Dendritic cell treated with granulocyte-macrophage colony-stimulating factor and Interleukin-4, amounts not matched to agents 40 ng/mL and 50 ng/mL, for 4 days (primary cell): ENCODE data around the gene BAHCC1.
A peak's percentile ranks its signal among the peaks of the same experiment; 100 is the strongest.

Experiments
- H3K27ac Mint-ChIP-seq: one replicate; pipeline ENCODE4 v1.8.0; 2022; ENCODE audit warnings: mild to moderate bottlenecking, mixed read lengths
- H3K27me3 Mint-ChIP-seq: one replicate; pipeline ENCODE4 v1.8.0; 2022; ENCODE audit warnings: mild to moderate bottlenecking, mixed read lengths
- H3K36me3 Mint-ChIP-seq: one replicate; pipeline ENCODE4 v1.8.0; 2022; ENCODE audit warnings: low read depth, mixed read lengths
- H3K4me1 Mint-ChIP-seq: one replicate; pipeline ENCODE4 v1.8.0; 2022; ENCODE audit warnings: low read depth, mixed read lengths
- H3K4me3 Mint-ChIP-seq: one replicate; pipeline ENCODE4 v1.8.0; 2022; ENCODE audit warnings: mild to moderate bottlenecking, moderate library complexity, mixed read lengths
- H3K9me3 Mint-ChIP-seq: one replicate; pipeline ENCODE4 v1.8.0; 2022; ENCODE audit warnings: mixed read lengths
- intact Hi-C: fragments of 100-400 bp; cut with micrococcal nuclease; formaldehyde crosslinking; loops from one replicate; pipeline ENCODE4 v1.15.0; 2022

BAHCC1 gene

GRCh38 chr17:81401723-81402529 is 6.7 kb downstream of the BAHCC1 start:
- H3K36me3 Mint-ChIP-seq = peaks cover 43% of the 10 kb centered on the region
- H3K4me1 Mint-ChIP-seq = peaks cover 48% of the 10 kb centered on the region
- H3K9me3 Mint-ChIP-seq = no peaks in the 10 kb centered on the region
- peak overlapping the region; percentile 85 for H3K4me3 Mint-ChIP-seq
- H3K27ac Mint-ChIP-seq = peak overlapping the region; percentile 95
- H3K27me3 Mint-ChIP-seq = peaks cover 11% of the 10 kb centered on the region
- intact Hi-C loops = loop anchor here (5.0 kb wide), 1 partner anchor 80 kb away; no protein-coding TSS in a partner anchor

DNA sequence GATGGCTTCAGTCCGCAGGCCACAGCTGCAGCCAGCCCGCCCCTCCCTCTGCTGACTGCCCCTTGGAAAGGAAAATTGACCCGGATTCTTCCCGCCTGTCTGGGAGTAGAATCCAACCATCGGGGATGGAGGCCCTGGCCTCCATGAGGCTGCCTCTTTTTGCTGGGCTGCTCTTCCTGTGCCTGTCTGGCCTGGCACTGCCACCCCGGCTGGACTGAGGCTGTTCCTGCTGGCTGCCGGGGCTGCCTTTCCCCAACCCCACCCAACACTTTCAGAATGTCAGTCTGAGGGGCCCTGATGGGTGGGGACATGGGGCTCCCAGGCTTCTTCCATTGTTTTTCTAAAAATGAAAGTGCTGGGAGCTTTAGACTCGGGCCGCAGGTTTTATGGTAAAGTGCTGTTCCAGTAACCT is 7.3 kb downstream of the BAHCC1 start:
- peaks cover 47% of the 10 kb centered on the region for H3K36me3 Mint-ChIP-seq
- intact Hi-C loops = loop anchor here (5.0 kb wide), 1 partner anchor 80 kb away; no protein-coding TSS in a partner anchor
- H3K4me3 Mint-ChIP-seq = no peak overlapping the region
- peaks cover 15% of the 10 kb centered on the region for H3K27me3 Mint-ChIP-seq
- peaks cover 54% of the 10 kb centered on the region for H3K4me1 Mint-ChIP-seq
- H3K9me3 Mint-ChIP-seq = no peaks in the 10 kb centered on the region
- peak overlapping the region; percentile 95 for H3K27ac Mint-ChIP-seq

- Mint-ChIP-seq H3K36me3 (peaks cover 51% of the 10 kb centered on the region), H3K4me1 (peaks cover 54% of the 10 kb centered on the region), H3K9me3 (no peaks in the 10 kb centered on the region), H3K27ac (no peak overlapping the region), H3K27me3 (peaks cover 19% of the 10 kb centered on the region), H3K4me3 (no peak overlapping the region)
- intact Hi-C loops = loop anchor here (5.0 kb wide), 1 partner anchor 79 kb away; no protein-coding TSS in a partner anchor
Observed at GRCh38 chr17:81402981-81403467, 7.8 kb downstream of the BAHCC1 start.

- Mint-ChIP-seq H3K4me3 (no peak overlapping the region), H3K27ac (no peak overlapping the region), H3K4me1 (peaks cover 54% of the 10 kb centered on the region), H3K27me3 (peaks cover 24% of the 10 kb centered on the region), H3K9me3 (no peaks in the 10 kb centered on the region), H3K36me3 (peaks cover 52% of the 10 kb centered on the region)
- intact Hi-C loops = loop anchor here (5.0 kb wide), 1 partner anchor 78 kb away; no protein-coding TSS in a partner anchor
Observed at GRCh38 chr17:81403671-81404534, 8.6 kb downstream of the BAHCC1 start.

GRCh38 chr17:81404558-81405165 is 9.4 kb downstream of the BAHCC1 start:
- intact Hi-C loops = loop anchor here (5.0 kb wide), 1 partner anchor 78 kb away; no protein-coding TSS in a partner anchor
- Mint-ChIP-seq H3K4me3 (no peak overlapping the region), H3K36me3 (peaks cover 48% of the 10 kb centered on the region), H3K9me3 (no peaks in the 10 kb centered on the region), H3K27me3 (peaks cover 24% of the 10 kb centered on the region), H3K4me1 (peaks cover 59% of the 10 kb centered on the region), H3K27ac (no peak overlapping the region)

DNA sequence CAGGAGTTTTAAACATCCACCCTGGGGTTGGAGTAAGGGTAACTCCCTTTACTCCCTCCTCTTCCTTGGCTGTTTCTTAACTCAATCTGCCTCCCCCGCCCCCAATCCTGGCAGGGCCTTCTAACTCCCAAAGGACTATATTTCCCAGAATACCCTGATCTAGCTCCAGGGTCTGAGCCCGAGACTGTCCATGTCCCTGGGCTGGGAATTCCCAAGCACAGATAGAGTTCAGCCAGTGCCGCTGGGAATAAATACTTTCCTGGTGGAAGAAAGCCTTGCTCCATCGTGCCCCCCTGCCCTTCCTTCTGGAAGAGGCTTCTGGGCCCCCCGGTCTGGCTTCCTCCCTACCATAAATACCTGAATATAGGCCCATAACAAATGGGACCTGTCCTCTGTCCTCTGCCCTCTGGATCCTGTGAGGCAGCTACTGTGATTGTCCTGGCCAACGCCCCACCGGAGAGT is 10.2 kb downstream of the BAHCC1 start:
- Mint-ChIP-seq H3K36me3 (peaks cover 43% of the 10 kb centered on the region), H3K9me3 (no peaks in the 10 kb centered on the region), H3K4me1 (peaks cover 54% of the 10 kb centered on the region), H3K4me3 (no peak overlapping the region), H3K27me3 (peaks cover 24% of the 10 kb centered on the region), H3K27ac (no peak overlapping the region)
- intact Hi-C loops = no loop called here

- Mint-ChIP-seq H3K4me1 (peaks cover 50% of the 10 kb centered on the region), H3K9me3 (no peaks in the 10 kb centered on the region), H3K27ac (no peak overlapping the region), H3K27me3 (peaks cover 27% of the 10 kb centered on the region), H3K4me3 (no peak overlapping the region), H3K36me3 (peaks cover 40% of the 10 kb centered on the region)
- intact Hi-C loops = no loop called here
Observed at GRCh38 chr17:81406117-81406953, 11.1 kb downstream of the BAHCC1 start.

DNA sequence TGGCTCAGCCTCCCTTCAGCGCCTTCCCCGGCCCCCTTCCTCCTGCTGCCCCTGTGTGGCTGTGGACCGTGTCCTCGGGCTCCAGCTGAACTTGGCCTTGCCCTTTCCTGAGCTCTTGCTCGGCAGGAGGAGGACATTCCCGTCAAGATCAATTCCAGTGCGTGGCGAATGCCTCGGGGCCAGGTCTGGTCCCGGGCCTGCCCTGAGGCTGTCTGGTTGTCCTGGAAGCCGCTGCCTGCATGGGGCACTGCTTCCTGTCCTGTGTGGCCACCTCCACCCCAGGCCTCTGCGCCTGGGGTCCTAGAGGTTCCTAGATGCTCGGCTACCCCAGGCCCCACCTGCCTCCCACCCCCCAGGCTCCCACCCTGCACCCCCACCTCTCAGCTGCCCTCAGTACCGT is 12.8 kb downstream of the BAHCC1 start:
- H3K27me3 Mint-ChIP-seq = peaks cover 33% of the 10 kb centered on the region

GRCh38 chr17:81409190-81409935 is 14.1 kb downstream of the BAHCC1 start:
- no peak overlapping the region for H3K27ac Mint-ChIP-seq
- peak overlapping the region; percentile 10 for H3K4me3 Mint-ChIP-seq
- intact Hi-C loops = no loop called here
- H3K4me1 Mint-ChIP-seq = peaks cover 53% of the 10 kb centered on the region
- no peaks in the 10 kb centered on the region for H3K9me3 Mint-ChIP-seq
- peaks cover 33% of the 10 kb centered on the region for H3K27me3 Mint-ChIP-seq
- H3K36me3 Mint-ChIP-seq = peaks cover 17% of the 10 kb centered on the region

More for the DNA sequence above, 12.8 kb downstream of the BAHCC1 start:
- Mint-ChIP-seq H3K9me3 (no peaks in the 10 kb centered on the region), H3K27ac (no peak overlapping the region), H3K4me3 (no peak overlapping the region), H3K4me1 (peaks cover 48% of the 10 kb centered on the region), H3K36me3 (peaks cover 30% of the 10 kb centered on the region)
- intact Hi-C loops = no loop called here

DNA sequence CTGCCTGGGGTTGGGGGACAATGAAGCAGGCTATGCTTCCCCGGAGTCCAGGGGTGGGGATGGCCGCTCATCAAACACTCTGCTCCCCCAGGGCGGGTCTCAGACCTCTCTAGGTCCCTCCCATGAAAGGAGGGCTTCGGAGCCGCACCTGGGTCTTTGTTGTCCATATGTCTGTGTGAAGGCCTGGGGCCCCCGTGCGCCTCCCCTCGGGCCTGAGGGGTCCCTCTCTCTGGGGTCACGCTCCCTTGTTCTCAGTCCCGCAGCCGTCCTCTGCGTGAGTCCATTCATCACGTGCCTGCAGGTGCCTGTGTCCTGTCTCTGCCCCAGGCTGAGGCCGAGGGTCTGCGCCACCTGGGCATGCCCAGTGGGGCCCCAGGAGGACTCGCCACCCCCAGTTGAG is 15.6 kb downstream of the BAHCC1 start:
- intact Hi-C loops = no loop called here
- Mint-ChIP-seq H3K27ac (no peak overlapping the region), H3K4me3 (no peak overlapping the region), H3K36me3 (peaks cover 16% of the 10 kb centered on the region), H3K4me1 (peaks cover 53% of the 10 kb centered on the region), H3K27me3 (peaks cover 33% of the 10 kb centered on the region), H3K9me3 (no peaks in the 10 kb centered on the region)

- H3K4me1 Mint-ChIP-seq = peaks cover 52% of the 10 kb centered on the region
- H3K27ac Mint-ChIP-seq = no peak overlapping the region
- H3K9me3 Mint-ChIP-seq = no peaks in the 10 kb centered on the region
- H3K27me3 Mint-ChIP-seq = peaks cover 29% of the 10 kb centered on the region
- no peak overlapping the region for H3K4me3 Mint-ChIP-seq
- peaks cover 16% of the 10 kb centered on the region for H3K36me3 Mint-ChIP-seq
- intact Hi-C loops = no loop called here
Observed at GRCh38 chr17:81411305-81411704, 16.0 kb downstream of the BAHCC1 start.

DNA sequence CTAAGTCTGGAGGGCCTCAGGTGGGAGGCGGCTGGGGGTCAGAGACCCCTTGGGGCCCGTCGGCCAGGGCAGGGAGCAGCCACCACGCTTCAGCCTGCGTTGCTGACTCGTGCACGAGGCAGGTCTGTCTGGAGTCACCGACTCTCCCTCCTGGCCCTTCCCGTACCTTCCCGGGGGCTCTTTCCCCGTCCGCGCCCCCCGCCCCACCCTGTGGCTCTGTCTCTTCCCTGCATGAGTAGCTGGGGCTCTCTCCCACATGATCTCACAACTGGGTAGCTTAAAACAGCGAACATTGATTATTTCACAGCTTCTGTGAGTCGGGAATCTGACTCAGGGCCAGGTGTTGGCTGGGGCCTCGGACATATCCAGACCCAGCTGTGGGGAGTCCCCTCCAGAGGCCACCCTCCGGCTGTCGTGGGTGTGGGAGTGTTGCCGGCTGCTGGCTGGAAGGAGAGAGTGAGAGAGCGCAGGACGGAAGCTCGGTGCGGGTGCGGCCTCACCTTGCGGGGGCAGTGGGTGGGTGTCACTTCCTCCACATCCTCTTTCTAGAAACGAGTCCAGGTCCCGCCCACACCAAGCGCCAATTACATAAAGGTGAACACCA is 17.3 kb downstream of the BAHCC1 start:
- peak overlapping the region; percentile 51 for H3K27ac Mint-ChIP-seq
- intact Hi-C loops = no loop called here
- H3K4me1 Mint-ChIP-seq = peaks cover 40% of the 10 kb centered on the region
- no peaks in the 10 kb centered on the region for H3K9me3 Mint-ChIP-seq
- H3K36me3 Mint-ChIP-seq = peaks cover 11% of the 10 kb centered on the region
- H3K4me3 Mint-ChIP-seq = no peak overlapping the region
- peaks cover 18% of the 10 kb centered on the region for H3K27me3 Mint-ChIP-seq
